Spleen (tissue), 11 donors: Measurements from ENCODE around the gene RAB7B. TPM values are rescaled to one million over a fixed set of nuclear protein-coding genes. Genes with fewer than 3 reads are reported as not detected.
A peak's percentile ranks its signal among the peaks of the same experiment; 100 is the strongest.

ENCODE experiments used
- DNase-seq: peaks from one replicate; pipeline ENCODE4 v3.0.0-alpha.2; 2020
- H3K27ac ChIP-seq, 8 donors: fragments of 200-600 bp; sonication (generic) in 7 of 8; 1 replicate in 4 of 8; 2 replicates in 4 of 8; pipeline versions ENCODE4 v1.5.0 to v1.8.0; 2016 to 2021; ENCODE audit warnings: inconsistent platforms in 4 of 8, mild to moderate bottlenecking in 4 of 8, moderate library complexity in 1 of 8
- H3K27me3 ChIP-seq, 7 donors: fragments of 200-600 bp; sonication (generic) in 6 of 7; replicated peaks in 1 of 7; 1 replicate in 4 of 7; 2 replicates in 3 of 7; pipeline versions ENCODE4 v1.5.0 to v1.8.0; 2016 to 2021; ENCODE audit warnings: inconsistent platforms in 3 of 7, mild to moderate bottlenecking in 1 of 7
- H3K36me3 ChIP-seq, 6 donors: fragments of 200-600 bp; sonication (generic) in 5 of 6; 1 replicate in 4 of 6; 2 replicates in 2 of 6; pipeline versions ENCODE4 v1.5.0 to v1.8.0; 2016 to 2021; ENCODE audit warnings: inconsistent platforms in 2 of 6
- H3K4me1 ChIP-seq, 6 donors: fragments of 200-600 bp; sonication (generic) in 5 of 6; 1 replicate in 3 of 6; 2 replicates in 3 of 6; pipeline versions ENCODE4 v1.5.0 to v1.8.0; 2016 to 2021; ENCODE audit warnings: inconsistent platforms in 3 of 6
- H3K4me3 ChIP-seq, 8 donors: fragments of 200-600 bp; sonication (generic) in 7 of 8; 1 replicate in 4 of 8; 2 replicates in 4 of 8; pipeline versions ENCODE4 v1.5.0 to v1.8.0; 2016 to 2021; ENCODE audit warnings: inconsistent platforms in 4 of 8, mild to moderate bottlenecking in 4 of 8, moderate library complexity in 2 of 8
- H3K9me3 ChIP-seq, 8 donors: fragments of 200-600 bp; sonication (generic) in 7 of 8; 1 replicate in 4 of 8; 2 replicates in 4 of 8; pipeline versions ENCODE4 v1.5.0 to v1.8.0; 2016 to 2021; ENCODE audit warnings: inconsistent platforms in 4 of 8
- CTCF ChIP-seq, 11 experiments: fragments of 200-600 bp in 7 of 11; fragments of 450-650 bp in 4 of 11; sonication (generic) in 4 of 11; IDR thresholded peaks in 8 of 11; conservative IDR thresholded peaks in 3 of 11; 1 replicate in 7 of 11; 2 replicates in 4 of 11; pipeline versions ENCODE4 v1.4.0 to v1.8.0; 2016 to 2021; ENCODE audit warnings: antibody characterized with exemption in 11 of 11, inconsistent platforms in 4 of 11, mild to moderate bottlenecking in 1 of 11
- POLR2A ChIP-seq, 3 donors: fragments of 450-650 bp; IDR thresholded peaks; one replicate each; pipeline ENCODE4 v1.5.1; 2017; ENCODE audit warnings: antibody characterized with exemption in 3 of 3, mild to moderate bottlenecking in 1 of 3
- POLR2AphosphoS5 ChIP-seq, 3 donors: sonication (generic); formaldehyde crosslinking; IDR thresholded peaks; one replicate each; pipeline ENCODE4 v1.5.1; 2017; ENCODE audit warnings: antibody characterized with exemption in 3 of 3
- WGBS, 5 donors: extraction: QIAGEN DNeasy Blood & Tissue Kit in 3 of 5; methylation state at CpG; one replicate each; pipeline versions ENCODE4 v1.1.5 to v1.1.7; 2013 to 2018; 5-methylcytosine and 5-hydroxymethylcytosine counted together
- intact Hi-C: fragments of 100-400 bp; cut with DNase I; formaldehyde crosslinking; loops from one replicate; pipeline ENCODE4 v1.15.0; 2023; ENCODE audit warnings: low total_unique reads
- polyA plus RNA-seq, 3 donors: library from polyadenylated mRNA; stranded (reverse); fragments of 200-250 nt; gene quantifications; one replicate each; pipeline ENCODE4 v1.2.1, GENCODE V29; 2013
- total RNA-seq, 7 donors: library from RNA; depleted of rRNA in 3 of 7; stranded (reverse); fragments of >200 nt in 3 of 7; fragmentation: NEBNext Ultra II Directional in 4 of 7; extraction: Animal tissue kit (Norgen Biotek cat#: 25700) in 4 of 7; gene quantifications; one replicate each; pipeline versions ENCODE4 v1.1.0 to v1.2.1, GENCODE V29; 2016 to 2021
- donor health status: healthy with polysubstance abuse.
- donor health status: DM: no; HTN: no; CAD: no; lungs with moderate emphysema.
- donor health status: DM: no; HTN: no; CAD: no.
- donor health status: Bipolar disorder and iron deficiency.
- donor health status: healthy.
- donor health status: DM: no; HTN: no; CAD: no.
- donor health status: DM: yes; HTN: yes; CAD: no.

RAB7B gene
- total and polyA plus RNA-seq, 10 donors = 0.34 to 3.2 (median 1.9) TPM

- no peaks in the 10 kb centered on the region for H3K9me3 ChIP-seq
- intact Hi-C loops = loop anchor here (5.0 kb wide), 1 partner anchor 77 kb away; no protein-coding TSS in a partner anchor
- H3K27me3 ChIP-seq = peaks cover 0 to 6% (median 0%) of the 10 kb centered on the region in 7 donors
- 5 to 13% (median 6%) methylated on average over 4 of the region's 4 CpGs for WGBS, 5 donors
- DNase-seq = peak; percentile 86
- no peak overlapping the region for H3K4me3 ChIP-seq
- peak overlapping the region in 1 of 8 donors; percentile 19 for H3K27ac ChIP-seq
- peaks cover 0 to 45% (median 16%) of the 10 kb centered on the region in 6 donors for H3K4me1 ChIP-seq
- no peaks in the 10 kb centered on the region for H3K36me3 ChIP-seq
- TF ChIP-seq POLR2A (IDR thresholded peaks at IDR 0.05) (no peak), CTCF (IDR thresholded peaks at IDR 0.05 in 8 of 11, conservative IDR thresholded peaks at IDR 0.05 in 3 of 11) (peak; percentile 57 to 83 (median 75)), POLR2AphosphoS5 (IDR thresholded peaks at IDR 0.05) (peak in 1 of 3 donors; percentile 43)
These were observed 27.5 kb upstream of the RAB7B start for GRCh38 chr1:206030714-206031113.

GRCh38 chr1:206030191-206030590 lies 27.0 kb upstream of the RAB7B start:
- H3K27ac ChIP-seq = no peak overlapping the region
- 71 to 82% (median 72%) methylated on average over 4 of the region's 4 CpGs for WGBS, 5 donors
- DNase-seq = no peak
- H3K4me1 ChIP-seq = peaks cover 0 to 40% (median 16%) of the 10 kb centered on the region in 6 donors
- intact Hi-C loops = loop anchor here (5.0 kb wide), 1 partner anchor 77 kb away; no protein-coding TSS in a partner anchor
- H3K36me3 ChIP-seq = no peaks in the 10 kb centered on the region
- H3K4me3 ChIP-seq = no peak overlapping the region
- H3K27me3 ChIP-seq = peaks cover 0 to 6% (median 0%) of the 10 kb centered on the region in 7 donors
- TF ChIP-seq POLR2A (IDR thresholded peaks at IDR 0.05) = no peak
- TF ChIP-seq CTCF (IDR thresholded peaks at IDR 0.05 in 8 of 11, conservative IDR thresholded peaks at IDR 0.05 in 3 of 11) = no peak
- TF ChIP-seq POLR2AphosphoS5 (IDR thresholded peaks at IDR 0.05) = no peak
- no peaks in the 10 kb centered on the region for H3K9me3 ChIP-seq

- no peaks in the 10 kb centered on the region for H3K36me3 ChIP-seq
- intact Hi-C loops = no loop called here
- H3K4me3 ChIP-seq = no peak overlapping the region
- 42 to 67% (median 49%) methylated on average over 4 of the region's 4 CpGs for WGBS, 5 donors
- TF ChIP-seq POLR2AphosphoS5 (IDR thresholded peaks at IDR 0.05) = peak in 1 of 3 donors; percentile 28
- no peak for TF ChIP-seq CTCF (IDR thresholded peaks at IDR 0.05 in 8 of 11, conservative IDR thresholded peaks at IDR 0.05 in 3 of 11)
- no peak for TF ChIP-seq POLR2A (IDR thresholded peaks at IDR 0.05)
- H3K9me3 ChIP-seq = no peaks in the 10 kb centered on the region
- peaks cover 0 to 6% (median 0%) of the 10 kb centered on the region in 7 donors for H3K27me3 ChIP-seq
- DNase-seq = no peak
- no peak overlapping the region for H3K27ac ChIP-seq
- H3K4me1 ChIP-seq = peaks cover 0 to 34% (median 14%) of the 10 kb centered on the region in 6 donors
These were observed 26.3 kb upstream of the RAB7B start for GRCh38 chr1:206029484-206029883.

- TF ChIP-seq POLR2AphosphoS5 (IDR thresholded peaks at IDR 0.05) = no peak
- TF ChIP-seq POLR2A (IDR thresholded peaks at IDR 0.05) = no peak
- TF ChIP-seq CTCF (IDR thresholded peaks at IDR 0.05 in 8 of 11, conservative IDR thresholded peaks at IDR 0.05 in 3 of 11) = no peak
- DNase-seq = no peak
- Histone ChIP-seq H3K4me1 (peaks cover 0 to 4% (median 0%) of the 10 kb centered on the region in 6 donors), H3K27ac (no peak overlapping the region), H3K27me3 (peaks cover 0 to 9% (median 0%) of the 10 kb centered on the region in 7 donors), H3K9me3 (no peaks in the 10 kb centered on the region), H3K4me3 (no peak overlapping the region), H3K36me3 (no peaks in the 10 kb centered on the region)
- WGBS, 5 donors = 86 to 91% (median 91%) methylated on average over 3 of the region's 3 CpGs
- intact Hi-C loops = no loop called here
These were observed 22.2 kb upstream of the RAB7B start for GRCh38 chr1:206025283-206025820.
